Measurements from ENCODE around the gene NTNG1. TPM values are rescaled to one million over a fixed set of nuclear protein-coding genes. Genes with fewer than 3 reads are reported as not detected.

NTNG1 gene
- total and polyA plus RNA-seq, 2 of the 8 experiments (the other 6 are each of a cell fraction or from before 2014, with no cell fraction given), result 1.2 to 4.1 TPM

GRCh38 chr1:107194380-107194779 lies 53.5 kb downstream of the NTNG1 start:
- H3K27me3 ChIP-seq (replicated peaks in 1 of 4; ENCODE audit: control insufficient read depth in 3 of 4, extremely low read depth in 1 of 4, insufficient read depth in 3 of 4, low read length in 3 of 4), result no peaks in the 10 kb centered on the region
- H2BK5ac ChIP-seq (ENCODE audit: low read depth, low read length), result no peak overlapping the region
- no peak overlapping the region; a peak in 1 of 4 replicates for H3K4me2 ChIP-seq (ENCODE audit: insufficient read depth in 1 of 2, low read depth in 2 of 2, low read length in 2 of 2)
- no peak overlapping the region for H3K4me3 ChIP-seq (ENCODE audit: extremely low read depth in 1 of 4, insufficient read depth in 2 of 4, low read depth in 3 of 4, low read length in 4 of 4)
- no peaks in the 10 kb centered on the region for H3K9me3 ChIP-seq (ENCODE audit: insufficient read depth in 2 of 2, low read depth in 1 of 2, low read length in 1 of 2)
- ChIA-PET CTCF (ENCODE audit: partially characterized antibody) (interaction anchor here (0.6 to 1.1 kb wide), 2 partner anchors 18 to 53 kb away, joined by 3 to 5 read pairs; no protein-coding TSS in a partner anchor), POLR2A (ENCODE audit: partially characterized antibody) (interaction anchor here (0.8 kb wide), 1 partner anchor 12 kb away, joined by 3 read pairs; no protein-coding TSS in a partner anchor)
- H3K14ac ChIP-seq (ENCODE audit: insufficient read length), result no peak overlapping the region
- DNase-seq (ENCODE audit: low read depth in 1 of 2, low spot score in 2 of 2), result no peak
- no peak for FAIRE-seq
- no peak overlapping the region for H3K18ac ChIP-seq (ENCODE audit: extremely low read depth, low read length)
- peaks cover 3% of the 10 kb centered on the region; the same call in 1 of the 2 replicates for H3K23me2 ChIP-seq (ENCODE audit: low read depth, low read length)
- no peaks in the 10 kb centered on the region for H3K36me3 ChIP-seq (ENCODE audit: control insufficient read depth in 2 of 4, insufficient read depth in 4 of 4, low read length in 3 of 4)
- WGBS, 2 experiments (ENCODE audit: extremely low coverage in 1 of 2, insufficient coverage in 1 of 2, insufficient read length in 1 of 2, insufficient replicate concordance in 2 of 2, low coverage in 1 of 2, low lambda C conversion rate in 2 of 2, missing lambda C conversion rate in 1 of 2), result 75 to 100% methylated on average over 1 of the region's 1 CpG
- H3K79me1 ChIP-seq (ENCODE audit: low read depth, low read length), result no peaks in the 10 kb centered on the region
- no peak overlapping the region for H2BK12ac ChIP-seq (ENCODE audit: low read depth, low read length)
- H2AK5ac ChIP-seq (ENCODE audit: low read depth, low read length), result no peak overlapping the region
- no peak overlapping the region for H4K91ac ChIP-seq (replicated peaks; ENCODE audit: insufficient read length, low read length)
- H3K23ac ChIP-seq (ENCODE audit: insufficient read length), result no peak overlapping the region
- H3K4me1 ChIP-seq (replicated peaks in 1 of 4; ENCODE audit: control insufficient read depth in 3 of 4, insufficient read depth in 4 of 4, low read length in 3 of 4), result peaks cover 0 to 12% (median 7%) of the 10 kb centered on the region in 4 experiments; a peak in 6 of 7 replicates
- no peak overlapping the region for H3K56ac ChIP-seq (replicated peaks; ENCODE audit: insufficient read length, low read depth, low read length)
- H3K79me2 ChIP-seq (ENCODE audit: control insufficient read depth in 1 of 2, insufficient read depth in 2 of 2, low read length in 2 of 2), result no peaks in the 10 kb centered on the region
- no peak overlapping the region for H2AFZ ChIP-seq (ENCODE audit: low read length)
- no peak for TF ChIP-seq NRF1 (IDR thresholded peaks at IDR 0.05; ENCODE audit: low read depth, low read length)
- TF ChIP-seq HDAC6 (IDR thresholded peaks at IDR 0.05; ENCODE audit: low read depth, low read length), result no peak
- TF ChIP-seq TBP (IDR thresholded peaks at IDR 0.05; ENCODE audit: low read depth, low read length), result no peak
- TF ChIP-seq, protein P1, sequence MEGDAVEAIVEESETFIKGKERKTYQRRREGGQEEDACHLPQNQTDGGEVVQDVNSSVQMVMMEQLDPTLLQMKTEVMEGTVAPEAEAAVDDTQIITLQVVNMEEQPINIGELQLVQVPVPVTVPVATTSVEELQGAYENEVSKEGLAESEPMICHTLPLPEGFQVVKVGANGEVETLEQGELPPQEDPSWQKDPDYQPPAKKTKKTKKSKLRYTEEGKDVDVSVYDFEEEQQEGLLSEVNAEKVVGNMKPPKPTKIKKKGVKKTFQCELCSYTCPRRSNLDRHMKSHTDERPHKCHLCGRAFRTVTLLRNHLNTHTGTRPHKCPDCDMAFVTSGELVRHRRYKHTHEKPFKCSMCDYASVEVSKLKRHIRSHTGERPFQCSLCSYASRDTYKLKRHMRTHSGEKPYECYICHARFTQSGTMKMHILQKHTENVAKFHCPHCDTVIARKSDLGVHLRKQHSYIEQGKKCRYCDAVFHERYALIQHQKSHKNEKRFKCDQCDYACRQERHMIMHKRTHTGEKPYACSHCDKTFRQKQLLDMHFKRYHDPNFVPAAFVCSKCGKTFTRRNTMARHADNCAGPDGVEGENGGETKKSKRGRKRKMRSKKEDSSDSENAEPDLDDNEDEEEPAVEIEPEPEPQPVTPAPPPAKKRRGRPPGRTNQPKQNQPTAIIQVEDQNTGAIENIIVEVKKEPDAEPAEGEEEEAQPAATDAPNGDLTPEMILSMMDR (IDR thresholded peaks at IDR 0.05; ENCODE audit: control extremely low read depth in 1 of 3, insufficient read depth in 1 of 3, low read depth in 1 of 3, low read length in 3 of 3), result no peak
- no peak for TF ChIP-seq NANOG (IDR thresholded peaks at IDR 0.05; ENCODE audit: insufficient read depth, low read depth, low read length, poor library complexity, severe bottlenecking)
- TF ChIP-seq YY1 (IDR thresholded peaks at IDR 0.05; ENCODE audit: low read depth, low read length), result no peak
- no peak for TF ChIP-seq CBX8 (IDR thresholded peaks at IDR 0.05; ENCODE audit: borderline replicate concordance, low read depth, low read length)
- no peak for TF ChIP-seq TAF1 (IDR thresholded peaks at IDR 0.05; ENCODE audit: low read depth, low read length)
- TF ChIP-seq EZH2 (IDR thresholded peaks at IDR 0.05; ENCODE audit: low read depth, low read length, severe bottlenecking), result no peak
- TF ChIP-seq RAD21 (IDR thresholded peaks at IDR 0.05 in 1 of 2, conservative IDR thresholded peaks at IDR 0.05 in 1 of 2; ENCODE audit: low read depth in 2 of 2, low read length in 2 of 2), result no peak
- H3K27ac ChIP-seq (ENCODE audit: low read depth, low read length), result no peak overlapping the region
- H2BK15ac ChIP-seq (ENCODE audit: low read length), result no peak overlapping the region
- no peak overlapping the region for H4K8ac ChIP-seq (ENCODE audit: extremely low read depth, insufficient read depth, low read length)
- no peak overlapping the region for H3K9ac ChIP-seq (replicated peaks in 1 of 4; ENCODE audit: extremely low read depth in 1 of 4, low read depth in 3 of 4, low read length in 3 of 4)
- H3K4ac ChIP-seq (replicated peaks; ENCODE audit: insufficient read length, low read depth, low read length), result no peak overlapping the region
- H2BK20ac ChIP-seq (ENCODE audit: low read length), result no peak overlapping the region
- H4K20me1 ChIP-seq (replicated peaks in 1 of 2; ENCODE audit: control insufficient read depth in 1 of 2, insufficient read depth in 2 of 2, low read length in 2 of 2), result no peaks in the 10 kb centered on the region
- H4K5ac ChIP-seq (ENCODE audit: insufficient read length, low read depth, low read length), result no peak overlapping the region
- H2BK120ac ChIP-seq (replicated peaks; ENCODE audit: low read depth, low read length), result no peak overlapping the region
